ENCODE measurements around the gene CCER1.

DNA sequence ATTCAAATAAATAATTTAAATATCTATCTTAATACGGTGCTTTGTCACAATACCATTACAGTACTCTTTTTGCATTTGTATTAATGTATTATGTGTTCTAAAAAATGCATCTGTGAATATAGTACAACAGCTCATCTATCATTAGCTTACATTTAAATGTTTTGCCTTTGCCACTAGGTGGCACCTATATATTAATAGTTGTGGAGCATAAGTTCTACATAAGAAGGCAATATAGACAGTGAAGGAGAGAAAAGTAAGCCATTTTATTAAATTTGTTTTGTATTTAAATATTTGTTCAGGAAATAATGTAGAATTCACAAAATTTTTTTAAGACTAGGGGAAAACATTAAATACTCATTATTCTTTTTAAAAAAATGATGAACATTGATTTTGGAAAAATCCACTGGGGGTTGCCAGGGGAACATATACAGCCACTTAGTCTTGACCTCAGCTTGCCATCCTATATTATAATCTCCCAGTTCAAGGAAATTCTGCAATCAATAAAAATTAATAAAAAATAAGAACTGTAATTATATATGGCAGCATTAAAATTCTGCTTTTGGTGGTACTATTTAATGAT is 9.8 kb downstream of the CCER1 start:
- TF ChIP-seq, protein P1, sequence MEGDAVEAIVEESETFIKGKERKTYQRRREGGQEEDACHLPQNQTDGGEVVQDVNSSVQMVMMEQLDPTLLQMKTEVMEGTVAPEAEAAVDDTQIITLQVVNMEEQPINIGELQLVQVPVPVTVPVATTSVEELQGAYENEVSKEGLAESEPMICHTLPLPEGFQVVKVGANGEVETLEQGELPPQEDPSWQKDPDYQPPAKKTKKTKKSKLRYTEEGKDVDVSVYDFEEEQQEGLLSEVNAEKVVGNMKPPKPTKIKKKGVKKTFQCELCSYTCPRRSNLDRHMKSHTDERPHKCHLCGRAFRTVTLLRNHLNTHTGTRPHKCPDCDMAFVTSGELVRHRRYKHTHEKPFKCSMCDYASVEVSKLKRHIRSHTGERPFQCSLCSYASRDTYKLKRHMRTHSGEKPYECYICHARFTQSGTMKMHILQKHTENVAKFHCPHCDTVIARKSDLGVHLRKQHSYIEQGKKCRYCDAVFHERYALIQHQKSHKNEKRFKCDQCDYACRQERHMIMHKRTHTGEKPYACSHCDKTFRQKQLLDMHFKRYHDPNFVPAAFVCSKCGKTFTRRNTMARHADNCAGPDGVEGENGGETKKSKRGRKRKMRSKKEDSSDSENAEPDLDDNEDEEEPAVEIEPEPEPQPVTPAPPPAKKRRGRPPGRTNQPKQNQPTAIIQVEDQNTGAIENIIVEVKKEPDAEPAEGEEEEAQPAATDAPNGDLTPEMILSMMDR (conservative IDR thresholded peaks at IDR 0.05 in 1 of 2, IDR thresholded peaks at IDR 0.05 in 1 of 2; ENCODE audit: extremely low read depth in 1 of 2, insufficient read depth in 1 of 2, low read depth in 1 of 2, low read length in 2 of 2) = peak; percentile 54 to 67
- TF ChIP-seq EZH2 (IDR thresholded peaks at IDR 0.05; ENCODE audit: borderline replicate concordance, low read length) = no peak

All from mammary epithelial cell (primary cell).